ENCODE data around the gene SPSB3. TPM values are rescaled to one million over a fixed set of nuclear protein-coding genes. Genes with fewer than 3 reads are reported as not detected.

The SPSB3 gene
- total and polyA plus RNA-seq, 7 donors, result 34.4 to 98.4 (median 61.4) TPM

- 95 to 96% methylated on average over 29 of the region's 29 CpGs for WGBS, 2 donors
- no peak overlapping the region for H3K4me3 ChIP-seq
- H3K9me3 ChIP-seq, result no peaks in the 10 kb centered on the region
- H3K4me1 ChIP-seq, result no peaks in the 10 kb centered on the region
- intact Hi-C loops (cut with DNase I), result no loop called here
- TF ChIP-seq POLR2A (IDR thresholded peaks at IDR 0.05) (no peak), CTCF (IDR thresholded peaks at IDR 0.05) (no peak), POLR2AphosphoS5 (IDR thresholded peaks at IDR 0.05) (no peak)
- H3K27me3 ChIP-seq, result no peaks in the 10 kb centered on the region
- H3K36me3 ChIP-seq, result peaks cover 43 to 96% (median 59%) of the 10 kb centered on the region in 4 donors
- no peak for DNase-seq
- H3K27ac ChIP-seq, result no peak overlapping the region
These were observed 32.9 kb downstream of the SPSB3 start for GRCh38 chr16:1749152-1750117.

- no peak for TF ChIP-seq POLR2AphosphoS5 (IDR thresholded peaks at IDR 0.05)
- TF ChIP-seq EP300 (IDR thresholded peaks at IDR 0.05), result no peak
- DNase-seq, result no peak
- H3K9me3 ChIP-seq, result no peaks in the 10 kb centered on the region
These were observed 34.4 kb downstream of the SPSB3 start for GRCh38 chr16:1747934-1748333.

GRCh38 chr16:1746693-1747195, 35.6 kb downstream of the SPSB3 start:
- Histone ChIP-seq H3K27ac (no peak overlapping the region), H3K4me1 (no peaks in the 10 kb centered on the region), H3K36me3 (peaks cover 42 to 88% (median 59%) of the 10 kb centered on the region in 4 donors), H3K9me3 (no peaks in the 10 kb centered on the region), H3K4me3 (no peak overlapping the region), H3K27me3 (no peaks in the 10 kb centered on the region)
- DNase-seq, result no peak
- intact Hi-C loops (cut with DNase I), result no loop called here
- WGBS, 2 donors, result 92 to 95% methylated on average over 31 of the region's 31 CpGs
- no peak for TF ChIP-seq EP300 (IDR thresholded peaks at IDR 0.05)
- no peak for TF ChIP-seq CTCF (IDR thresholded peaks at IDR 0.05)
- no peak for TF ChIP-seq POLR2AphosphoS5 (IDR thresholded peaks at IDR 0.05)

More at GRCh38 chr16:1747934-1748333, 34.4 kb downstream of the SPSB3 start:
- H3K4me1 ChIP-seq, result no peaks in the 10 kb centered on the region
- no peaks in the 10 kb centered on the region for H3K27me3 ChIP-seq
- no peak overlapping the region for H3K4me3 ChIP-seq
- intact Hi-C loops (cut with DNase I), result no loop called here
- H3K36me3 ChIP-seq, result peaks cover 52 to 99% (median 67%) of the 10 kb centered on the region in 4 donors
- H3K27ac ChIP-seq, result no peak overlapping the region
- 91 to 93% methylated on average over 11 of the region's 11 CpGs for WGBS, 2 donors

- 95 to 97% methylated on average over 29 of the region's 29 CpGs for WGBS, 2 donors
- TF ChIP-seq POLR2A (IDR thresholded peaks at IDR 0.05) (no peak), CTCF (IDR thresholded peaks at IDR 0.05) (no peak), POLR2AphosphoS5 (IDR thresholded peaks at IDR 0.05) (no peak), EP300 (IDR thresholded peaks at IDR 0.05) (no peak)
- Histone ChIP-seq H3K9me3 (no peaks in the 10 kb centered on the region), H3K4me3 (no peak overlapping the region), H3K27ac (no peak overlapping the region), H3K27me3 (no peaks in the 10 kb centered on the region), H3K4me1 (no peaks in the 10 kb centered on the region), H3K36me3 (peaks cover 40 to 88% (median 53%) of the 10 kb centered on the region in 4 donors)
- intact Hi-C loops (cut with DNase I), result no loop called here
- DNase-seq, result no peak
These were observed 36.3 kb downstream of the SPSB3 start for GRCh38 chr16:1745900-1746692.
